A673 (cell line): Measurements from ENCODE around the gene ZNG1E.
"Not testable (repeated sequence)": the region's sequence is repeated elsewhere in the genome, so short reads cannot be mapped to it uniquely, and the experiment has no call there.

ENCODE experiments used
- EZH2 ChIP-seq: fragments of 200-600 bp; sonication (generic); IDR thresholded peaks from 2 replicates; pipeline ENCODE4 v1.6.1; 2017; ENCODE audit warnings: borderline replicate concordance, low read depth, mild to moderate bottlenecking, mixed read lengths, antibody characterized with exemption, low read length; ENCODE audit not compliant: poor library complexity, severe bottlenecking
- TF ChIP-seq, protein P1 (sequence below): fragments of 300-800, 200-600 bp; sonication (generic); conservative IDR thresholded peaks from 2 replicates; pipeline ENCODE4 v1.5.1; 2017; ENCODE audit warnings: low read depth, mild to moderate bottlenecking, antibody characterized with exemption, low read length, moderate library complexity, mixed read lengths

DNA sequence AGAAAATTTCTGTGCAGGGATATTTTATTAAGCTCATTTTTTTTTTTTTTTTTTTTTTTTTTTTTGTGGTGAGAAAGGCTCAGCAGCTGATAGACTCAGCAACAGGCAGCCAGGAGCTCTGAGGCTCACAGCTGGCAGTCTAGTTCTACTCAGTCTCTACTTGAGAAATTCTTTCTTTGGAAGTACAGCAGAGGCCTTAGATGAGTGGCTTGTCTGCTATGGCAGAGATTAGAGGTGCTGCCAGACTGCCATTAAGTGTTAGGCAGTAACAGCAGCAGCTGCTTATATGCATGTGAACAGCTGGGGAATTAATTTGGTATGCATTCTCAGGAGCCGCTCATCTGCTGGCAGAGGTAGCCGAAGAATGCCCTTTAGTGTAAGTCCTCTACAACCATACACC is 27.8 kb downstream of the ZNG1E start:
- TF ChIP-seq, protein P1, sequence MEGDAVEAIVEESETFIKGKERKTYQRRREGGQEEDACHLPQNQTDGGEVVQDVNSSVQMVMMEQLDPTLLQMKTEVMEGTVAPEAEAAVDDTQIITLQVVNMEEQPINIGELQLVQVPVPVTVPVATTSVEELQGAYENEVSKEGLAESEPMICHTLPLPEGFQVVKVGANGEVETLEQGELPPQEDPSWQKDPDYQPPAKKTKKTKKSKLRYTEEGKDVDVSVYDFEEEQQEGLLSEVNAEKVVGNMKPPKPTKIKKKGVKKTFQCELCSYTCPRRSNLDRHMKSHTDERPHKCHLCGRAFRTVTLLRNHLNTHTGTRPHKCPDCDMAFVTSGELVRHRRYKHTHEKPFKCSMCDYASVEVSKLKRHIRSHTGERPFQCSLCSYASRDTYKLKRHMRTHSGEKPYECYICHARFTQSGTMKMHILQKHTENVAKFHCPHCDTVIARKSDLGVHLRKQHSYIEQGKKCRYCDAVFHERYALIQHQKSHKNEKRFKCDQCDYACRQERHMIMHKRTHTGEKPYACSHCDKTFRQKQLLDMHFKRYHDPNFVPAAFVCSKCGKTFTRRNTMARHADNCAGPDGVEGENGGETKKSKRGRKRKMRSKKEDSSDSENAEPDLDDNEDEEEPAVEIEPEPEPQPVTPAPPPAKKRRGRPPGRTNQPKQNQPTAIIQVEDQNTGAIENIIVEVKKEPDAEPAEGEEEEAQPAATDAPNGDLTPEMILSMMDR = not testable (repeated sequence)
- not testable (repeated sequence) for TF ChIP-seq EZH2
